T-cell (primary cell): Measurements from ENCODE around the gene KANSL1. TPM values are rescaled to one million over a fixed set of nuclear protein-coding genes. Genes with fewer than 3 reads are reported as not detected.

Experiments
- ATAC-seq, 4 experiments: fragments of 200-7000 bp in 3 of 4; fragments of 150-1000 bp in 1 of 4; cut with Tn5 transposase; replicated peaks in 1 of 4; 1 replicate in 3 of 4; 2 replicates in 1 of 4; pipeline ENCODE4 v1.10.0; 2021; ENCODE audit warnings: moderate library complexity in 3 of 4, mild to moderate bottlenecking in 2 of 4, moderate number of reproducible peaks in 1 of 4
- CTCF ChIA-PET, 2 donors: fragments of 300-600 bp; sonication (Branson Sonifier 250); formaldehyde crosslinking; loops; one replicate each; lab custom pipeline; 2022; ENCODE audit warnings: antibody characterized with exemption in 2 of 2; lab: Charles Lee
- POLR2A ChIA-PET, 2 donors: fragments of 300-600 bp; sonication (Branson Sonifier 250); formaldehyde crosslinking; loops; one replicate each; lab custom pipeline; 2022; ENCODE audit warnings: antibody characterized with exemption in 2 of 2; lab: Charles Lee
- DNase-seq, 35 experiments: peaks; one replicate each; pipeline versions ENCODE4 v3.0.0 to v3.0.0-alpha.2; 2013 to 2023
- H3K27ac ChIP-seq: one replicate; pipeline ENCODE4 v1.5.1; 2013; ENCODE audit warnings: low read length
- H3K27me3 ChIP-seq, 2 experiments: replicated peaks in 1 of 2; 1 replicate in 1 of 2; 2 replicates in 1 of 2; pipeline versions ENCODE4 v1.6.1 to v1.7.0; 2013; ENCODE audit warnings: low read length in 1 of 2, mixed read lengths in 1 of 2; ENCODE audit not compliant: control insufficient read depth in 2 of 2, insufficient read depth in 2 of 2; ENCODE audit errors: extremely low read depth in 1 of 2
- H3K36me3 ChIP-seq, 2 donors: 1 replicate in 1 of 2; 2 replicates in 1 of 2; pipeline versions ENCODE4 v1.6.1 to v1.7.0; 2013; ENCODE audit warnings: low read length in 1 of 2; ENCODE audit not compliant: control insufficient read depth in 2 of 2, insufficient read depth in 1 of 2; ENCODE audit errors: extremely low read depth in 1 of 2
- H3K4me1 ChIP-seq, 2 experiments: 1 replicate in 1 of 2; 2 replicates in 1 of 2; pipeline versions ENCODE4 v1.6.1 to v1.7.0; 2013; ENCODE audit warnings: low read length in 2 of 2, mixed read lengths in 1 of 2; ENCODE audit not compliant: insufficient read depth in 2 of 2, control insufficient read depth in 1 of 2; ENCODE audit errors: extremely low read depth in 1 of 2
- H3K4me3 ChIP-seq, 2 donors: 1 replicate in 1 of 2; 2 replicates in 1 of 2; pipeline versions ENCODE4 v1.5.1 to v1.7.0; 2013; ENCODE audit warnings: mild to moderate bottlenecking in 2 of 2, low read length in 1 of 2, moderate library complexity in 1 of 2; ENCODE audit not compliant: control insufficient read depth in 1 of 2; ENCODE audit errors: extremely low read depth in 1 of 2
- H3K9me3 ChIP-seq: 2 replicates; pipeline ENCODE4 v1.7.0; 2013
- H3K27ac Mint-ChIP-seq, 2 donors: one replicate each; pipeline ENCODE4 v1.8.0; 2020 to 2021; ENCODE audit warnings: mild to moderate bottlenecking in 2 of 2, mixed read lengths in 2 of 2
- H3K27me3 Mint-ChIP-seq, 2 donors: one replicate each; pipeline ENCODE4 v1.8.0; 2021 to 2022; ENCODE audit warnings: mixed read lengths in 2 of 2
- H3K36me3 Mint-ChIP-seq: one replicate; pipeline ENCODE4 v1.8.0; 2021; ENCODE audit warnings: mixed read lengths
- H3K4me1 Mint-ChIP-seq, 3 donors: one replicate each; pipeline ENCODE4 v1.8.0; 2020 to 2022; ENCODE audit warnings: mixed read lengths in 3 of 3, mild to moderate bottlenecking in 1 of 3
- H3K4me3 Mint-ChIP-seq, 3 donors: one replicate each; pipeline ENCODE4 v1.8.0; 2020 to 2022; ENCODE audit warnings: mild to moderate bottlenecking in 3 of 3, mixed read lengths in 3 of 3, moderate library complexity in 3 of 3
- H3K9me3 Mint-ChIP-seq, 3 donors: one replicate each; pipeline ENCODE4 v1.8.0; 2020 to 2022; ENCODE audit warnings: mixed read lengths in 3 of 3
- WGBS: methylation state at CpG from one replicate; pipeline ENCODE4 v1.1.5; 2013; ENCODE audit warnings: missing lambda C conversion rate; ENCODE audit not compliant: insufficient coverage; 5-methylcytosine and 5-hydroxymethylcytosine counted together
- total RNA-seq, 35 experiments: library from RNA in 6 of 35; stranded (reverse) in 6 of 35; fragments of 120-200 nt in 1 of 35; gene quantifications; one replicate each; pipeline versions ENCODE4 v1.2.1 to v1.2.4 and lab custom pipeline; 2013 to 2026

Gene KANSL1
- total RNA-seq, 5 donors from 2014 or later (not counting 1 experiment from before 2014, with no cell fraction given): 113 to 301 (median 160) TPM

DNA sequence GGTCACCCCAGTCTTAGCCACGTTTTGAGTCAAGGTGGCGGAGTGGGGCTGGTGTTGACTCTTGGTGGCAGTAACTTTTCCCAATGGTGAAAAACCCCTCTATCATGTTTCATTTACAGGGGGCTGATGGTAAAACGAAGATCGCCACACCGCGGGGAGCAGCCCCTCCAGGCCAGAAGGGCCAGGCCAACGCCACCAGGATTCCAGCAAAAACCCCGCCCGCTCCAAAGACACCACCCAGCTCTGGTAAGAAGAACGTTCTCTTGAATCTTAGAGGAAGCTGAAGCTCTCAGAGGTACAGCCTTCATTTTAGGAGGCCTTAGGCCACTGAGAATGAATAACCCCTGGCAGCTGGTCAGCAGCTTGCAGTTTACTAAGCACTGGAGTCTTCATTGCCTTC lies 201.9 kb downstream of the KANSL1 start:
- WGBS: 86% methylated on average over 8 of the region's 10 CpGs
- Mint-ChIP-seq H3K9me3 (no peaks in the 10 kb centered on the region), H3K4me3 (no peak overlapping the region), H3K36me3 (no peaks in the 10 kb centered on the region), H3K27ac (no peak overlapping the region), H3K27me3 (no peaks in the 10 kb centered on the region), H3K4me1 (no peaks in the 10 kb centered on the region)
- no peaks in the 10 kb centered on the region for H3K36me3 ChIP-seq
- CTCF ChIA-PET: no interaction called here
- POLR2A ChIA-PET: interaction anchor here in 1 of 2 donors (0.6 kb wide), 2 partner anchors 12 to 72 kb away, joined by 5 to 9 read pairs; no protein-coding TSS in a partner anchor
- H3K4me1 ChIP-seq: no peaks in the 10 kb centered on the region
- no peak overlapping the region for H3K4me3 ChIP-seq
- no peak overlapping the region for H3K27ac ChIP-seq
- H3K9me3 ChIP-seq: no peaks in the 10 kb centered on the region
- H3K27me3 ChIP-seq: peaks cover 0 to 12% of the 10 kb centered on the region in 2 experiments
- ATAC-seq (no peak), DNase-seq (no peak)

DNA sequence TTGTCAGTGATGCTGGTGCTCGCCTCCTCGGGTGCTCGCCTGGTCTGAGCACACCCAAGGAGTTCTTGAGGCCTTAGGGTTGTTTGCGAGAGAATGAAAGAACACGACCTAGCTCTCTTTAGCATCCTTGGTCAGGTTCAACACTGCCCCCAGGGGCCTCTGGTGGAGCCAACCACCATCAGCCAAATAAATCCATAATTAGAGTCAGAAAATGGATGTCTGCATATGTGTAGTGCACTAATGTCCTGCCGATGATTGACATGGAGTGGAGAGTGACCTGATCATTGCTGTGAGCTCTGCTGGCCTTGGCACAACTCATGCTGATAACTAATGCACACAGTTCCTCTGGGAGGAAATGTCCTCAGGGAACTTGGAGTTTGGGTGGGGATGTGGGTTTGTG lies 202.3 kb downstream of the KANSL1 start:
- H3K4me1 ChIP-seq: no peaks in the 10 kb centered on the region
- no peaks in the 10 kb centered on the region for H3K9me3 ChIP-seq
- H3K4me3 ChIP-seq: no peak overlapping the region
- Mint-ChIP-seq H3K9me3 (no peaks in the 10 kb centered on the region), H3K27ac (no peak overlapping the region), H3K4me1 (peaks cover 0 to 1% (median 0%) of the 10 kb centered on the region in 3 donors), H3K4me3 (no peak overlapping the region), H3K36me3 (no peaks in the 10 kb centered on the region), H3K27me3 (no peaks in the 10 kb centered on the region)
- H3K27ac ChIP-seq: no peak overlapping the region
- H3K27me3 ChIP-seq: peaks cover 0 to 12% of the 10 kb centered on the region in 2 experiments
- POLR2A ChIA-PET: interaction anchor here in 1 of 2 donors (0.6 kb wide), 1 partner anchor 72 kb away, joined by 9 read pairs; no protein-coding TSS in a partner anchor
- ATAC-seq: no peak
- no peaks in the 10 kb centered on the region for H3K36me3 ChIP-seq
- no peak for DNase-seq
- WGBS: 93% methylated on average over 4 of the region's 6 CpGs
- CTCF ChIA-PET: interaction anchor here in 1 of 2 donors (0.6 kb wide), 1 partner anchor 202 kb away, joined by 3 read pairs; no protein-coding TSS in a partner anchor

DNA sequence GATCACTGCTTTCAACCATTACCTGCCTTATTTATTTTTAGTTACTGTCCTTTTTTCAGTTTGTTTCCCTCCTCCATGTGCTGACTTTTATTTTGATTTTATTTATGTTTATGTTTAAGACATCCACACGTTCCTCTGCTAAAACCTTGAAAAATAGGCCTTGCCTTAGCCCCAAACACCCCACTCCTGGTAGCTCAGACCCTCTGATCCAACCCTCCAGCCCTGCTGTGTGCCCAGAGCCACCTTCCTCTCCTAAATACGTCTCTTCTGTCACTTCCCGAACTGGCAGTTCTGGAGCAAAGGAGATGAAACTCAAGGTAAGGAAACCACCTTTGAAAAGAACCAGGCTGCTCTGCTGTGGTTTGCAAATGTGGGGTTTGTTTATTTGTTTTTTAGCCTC lies 203.5 kb downstream of the KANSL1 start:
- Histone ChIP-seq H3K27ac (no peak overlapping the region), H3K4me1 (no peaks in the 10 kb centered on the region), H3K9me3 (no peaks in the 10 kb centered on the region), H3K27me3 (peaks cover 0 to 12% of the 10 kb centered on the region in 2 experiments), H3K4me3 (no peak overlapping the region), H3K36me3 (no peaks in the 10 kb centered on the region)
- H3K27me3 Mint-ChIP-seq: no peaks in the 10 kb centered on the region
- WGBS: no CpG with 5 or more reads among the region's 3 CpGs
- ChIA-PET CTCF (no interaction called here), POLR2A (no interaction called here)
- H3K9me3 Mint-ChIP-seq: no peaks in the 10 kb centered on the region
- H3K4me3 Mint-ChIP-seq: no peak overlapping the region
- ATAC-seq (no peak), DNase-seq (no peak)
- peaks cover 0 to 6% (median 0%) of the 10 kb centered on the region in 3 donors for H3K4me1 Mint-ChIP-seq
- no peaks in the 10 kb centered on the region for H3K36me3 Mint-ChIP-seq
- H3K27ac Mint-ChIP-seq: no peak overlapping the region

DNA sequence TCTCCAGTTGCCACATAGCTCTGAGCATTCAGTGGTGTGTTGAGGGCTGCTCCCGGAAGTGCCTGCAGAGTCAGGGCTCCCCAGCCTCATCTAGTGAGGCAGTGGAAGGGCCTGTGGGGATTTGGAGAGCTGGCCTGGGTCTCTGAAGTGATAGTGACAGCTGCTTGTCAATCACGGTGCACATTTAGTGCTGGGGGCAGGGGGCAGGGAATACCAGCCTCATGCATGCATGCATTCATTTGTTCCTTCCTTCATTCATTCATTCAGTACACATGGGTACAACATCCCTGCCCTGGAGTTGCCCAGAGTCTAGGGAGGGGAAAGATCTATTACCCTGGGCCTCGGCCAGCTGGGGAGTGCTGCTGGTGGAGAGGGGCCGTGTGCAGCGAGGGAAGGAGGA lies 205.5 kb downstream of the KANSL1 start:
- POLR2A ChIA-PET: interaction anchor here in 1 of 2 donors (0.5 kb wide), 1 partner anchor 150 kb away, joined by 3 read pairs; no protein-coding TSS in a partner anchor
- H3K27me3 ChIP-seq: peaks cover 0 to 20% of the 10 kb centered on the region in 2 experiments
- H3K4me3 ChIP-seq: no peak overlapping the region
- DNase-seq (no peak), ATAC-seq (no peak)
- Mint-ChIP-seq H3K4me1 (peaks cover 0 to 6% (median 0%) of the 10 kb centered on the region in 3 donors), H3K36me3 (no peaks in the 10 kb centered on the region), H3K4me3 (no peak overlapping the region), H3K27ac (no peak overlapping the region), H3K9me3 (no peaks in the 10 kb centered on the region), H3K27me3 (no peaks in the 10 kb centered on the region)
- H3K9me3 ChIP-seq: no peaks in the 10 kb centered on the region
- CTCF ChIA-PET: no interaction called here
- no peaks in the 10 kb centered on the region for H3K4me1 ChIP-seq
- H3K27ac ChIP-seq: no peak overlapping the region
- no peaks in the 10 kb centered on the region for H3K36me3 ChIP-seq
- WGBS: no CpG with 5 or more reads among the region's 5 CpGs

DNA sequence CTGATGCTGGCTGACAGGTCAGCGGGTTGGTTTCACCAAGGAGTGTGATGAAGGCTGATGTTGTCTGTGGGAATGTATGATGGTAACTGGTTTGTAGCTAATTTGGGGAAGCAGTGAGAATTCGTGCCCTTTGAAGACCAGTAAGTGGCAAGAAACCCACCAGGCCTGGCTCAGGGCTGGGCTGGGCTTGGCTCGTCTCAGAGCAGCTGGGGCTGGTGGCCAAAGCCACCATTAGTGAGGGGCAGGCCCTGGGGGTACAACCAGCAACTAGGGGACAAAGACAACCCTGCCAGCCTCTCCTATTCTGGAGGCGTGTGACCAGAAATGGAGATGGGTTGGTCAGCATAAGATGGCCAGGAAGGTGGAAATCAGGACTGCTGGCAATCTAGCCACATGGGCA lies 207.2 kb downstream of the KANSL1 start:
- no peak overlapping the region for H3K4me3 Mint-ChIP-seq
- H3K4me1 Mint-ChIP-seq: peaks cover 0 to 6% (median 0%) of the 10 kb centered on the region in 3 donors
- ATAC-seq: no peak
- no peaks in the 10 kb centered on the region for H3K36me3 ChIP-seq
- CTCF ChIA-PET: no interaction called here
- no peaks in the 10 kb centered on the region for H3K9me3 ChIP-seq
- DNase-seq: no peak
- H3K27ac Mint-ChIP-seq: no peak overlapping the region
- H3K4me3 ChIP-seq: no peak overlapping the region
- H3K27me3 Mint-ChIP-seq: no peaks in the 10 kb centered on the region
- no peaks in the 10 kb centered on the region for H3K9me3 Mint-ChIP-seq
- POLR2A ChIA-PET: no interaction called here
- H3K27ac ChIP-seq: no peak overlapping the region
- H3K36me3 Mint-ChIP-seq: no peaks in the 10 kb centered on the region
- 78% methylated on average over 4 of the region's 4 CpGs for WGBS
- H3K27me3 ChIP-seq: peaks cover 0 to 25% of the 10 kb centered on the region in 2 experiments
- no peaks in the 10 kb centered on the region for H3K4me1 ChIP-seq

DNA sequence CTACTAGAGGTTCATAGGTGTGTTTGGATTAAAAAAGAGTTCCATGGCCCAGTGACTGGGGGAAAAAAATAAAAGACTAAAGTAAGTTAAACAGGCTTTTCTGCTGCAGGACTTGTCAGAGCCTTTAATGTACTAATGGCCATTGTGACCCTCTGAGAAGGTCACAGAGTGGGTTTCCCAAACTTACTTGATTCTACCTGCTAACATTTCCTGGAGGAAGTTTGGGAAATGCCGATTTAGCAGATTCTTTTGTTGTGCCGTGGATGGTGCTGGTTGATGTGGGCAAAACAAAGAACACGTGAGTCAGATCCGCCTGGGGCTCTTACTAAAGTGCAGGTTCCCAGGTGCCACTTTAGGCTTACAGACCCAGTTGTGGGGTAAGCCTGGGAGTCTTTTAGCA lies 207.8 kb downstream of the KANSL1 start:
- Mint-ChIP-seq H3K27me3 (no peaks in the 10 kb centered on the region), H3K4me3 (no peak overlapping the region), H3K27ac (no peak overlapping the region), H3K4me1 (peaks cover 0 to 6% (median 0%) of the 10 kb centered on the region in 3 donors), H3K36me3 (no peaks in the 10 kb centered on the region), H3K9me3 (no peaks in the 10 kb centered on the region)
- H3K9me3 ChIP-seq: no peaks in the 10 kb centered on the region
- no peak overlapping the region for H3K4me3 ChIP-seq
- ChIA-PET CTCF (no interaction called here), POLR2A (no interaction called here)
- DNase-seq (no peak), ATAC-seq (no peak)
- H3K4me1 ChIP-seq: no peaks in the 10 kb centered on the region
- no peaks in the 10 kb centered on the region for H3K36me3 ChIP-seq
- peaks cover 0 to 26% of the 10 kb centered on the region in 2 experiments for H3K27me3 ChIP-seq
- no peak overlapping the region for H3K27ac ChIP-seq
- 69% methylated on average over 4 of the region's 4 CpGs for WGBS
